Ascending aorta (tissue), 2 donors: ENCODE data around the gene TSR1. TPM values are rescaled to one million over a fixed set of nuclear protein-coding genes. Genes with fewer than 3 reads are reported as not detected.

Source experiments
- DNase-seq, 2 donors: peaks; one replicate each; pipeline ENCODE4 v3.0.0-alpha.2; 2019; ENCODE audit warnings: low spot score in 2 of 2
- H3K27ac ChIP-seq, 2 donors: fragments of 200-600 bp; sonication (generic); one replicate each; pipeline ENCODE4 v1.5.1; 2016 to 2017; ENCODE audit warnings: mild to moderate bottlenecking in 1 of 2
- H3K27me3 ChIP-seq: fragments of 200-600 bp; sonication (generic); one replicate; pipeline ENCODE4 v1.5.1; 2017
- H3K36me3 ChIP-seq, 2 donors: fragments of 200-600 bp; sonication (generic); one replicate each; pipeline ENCODE4 v1.5.1; 2016
- H3K4me1 ChIP-seq, 2 donors: fragments of 200-600 bp; sonication (generic); one replicate each; pipeline ENCODE4 v1.5.1; 2016 to 2017; ENCODE audit warnings: mild to moderate bottlenecking in 1 of 2
- H3K4me3 ChIP-seq, 2 donors: fragments of 200-600 bp; sonication (generic); one replicate each; pipeline ENCODE4 v1.5.1; 2016 to 2017; ENCODE audit warnings: mild to moderate bottlenecking in 1 of 2
- H3K9me3 ChIP-seq, 2 donors: fragments of 200-600 bp; sonication (generic); one replicate each; pipeline ENCODE4 v1.5.1; 2016
- intact Hi-C: fragments of 100-400 bp; cut with DNase I; formaldehyde crosslinking; loops from one replicate; pipeline ENCODE4 v1.15.1; 2023
- total RNA-seq: library from RNA; depleted of rRNA; stranded (reverse); fragments of >200 nt; gene quantifications from one replicate; pipeline ENCODE4 v1.1.0, GENCODE V29; 2016
- TF ChIP-seq, protein P1 (sequence below), 3 experiments: fragments of 200-600 bp in 2 of 3; fragments of 450-650 bp in 1 of 3; sonication (generic) in 2 of 3; IDR thresholded peaks; one replicate each; pipeline ENCODE4 v1.5.1; 2016 to 2019; ENCODE audit warnings: antibody characterized with exemption in 3 of 3, mild to moderate bottlenecking in 1 of 3, moderate library complexity in 1 of 3

The TSR1 gene
- total RNA-seq, 1 donor from 2014 or later, result 16.9 TPM

DNA sequence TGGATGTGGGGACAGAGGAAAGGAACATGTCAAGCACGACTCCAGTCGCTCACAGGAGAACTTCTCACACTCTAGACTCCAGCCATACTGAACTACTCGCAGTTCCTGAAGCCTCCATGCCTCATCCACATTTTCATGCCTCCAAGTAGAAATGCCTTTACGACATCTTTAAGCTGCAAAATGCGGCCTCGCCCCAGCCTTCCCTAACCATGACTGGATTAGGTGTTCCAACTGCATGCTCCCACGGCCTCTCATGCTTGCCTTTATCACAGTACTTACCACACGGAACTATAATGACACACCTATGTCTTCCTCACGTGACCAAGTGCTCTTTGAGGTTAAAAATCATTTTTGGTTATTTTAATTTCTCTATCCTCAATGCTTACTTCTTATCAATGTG lies 56.5 kb downstream of the TSR1 start:
- DNase-seq, result no peak
- Histone ChIP-seq H3K4me1 (no peaks in the 10 kb centered on the region), H3K36me3 (peaks cover 45 to 69% of the 10 kb centered on the region in 2 donors), H3K27me3 (no peaks in the 10 kb centered on the region), H3K4me3 (no peak overlapping the region), H3K27ac (no peak overlapping the region), H3K9me3 (no peaks in the 10 kb centered on the region)
- intact Hi-C loops, result no loop called here
- TF ChIP-seq, protein P1, sequence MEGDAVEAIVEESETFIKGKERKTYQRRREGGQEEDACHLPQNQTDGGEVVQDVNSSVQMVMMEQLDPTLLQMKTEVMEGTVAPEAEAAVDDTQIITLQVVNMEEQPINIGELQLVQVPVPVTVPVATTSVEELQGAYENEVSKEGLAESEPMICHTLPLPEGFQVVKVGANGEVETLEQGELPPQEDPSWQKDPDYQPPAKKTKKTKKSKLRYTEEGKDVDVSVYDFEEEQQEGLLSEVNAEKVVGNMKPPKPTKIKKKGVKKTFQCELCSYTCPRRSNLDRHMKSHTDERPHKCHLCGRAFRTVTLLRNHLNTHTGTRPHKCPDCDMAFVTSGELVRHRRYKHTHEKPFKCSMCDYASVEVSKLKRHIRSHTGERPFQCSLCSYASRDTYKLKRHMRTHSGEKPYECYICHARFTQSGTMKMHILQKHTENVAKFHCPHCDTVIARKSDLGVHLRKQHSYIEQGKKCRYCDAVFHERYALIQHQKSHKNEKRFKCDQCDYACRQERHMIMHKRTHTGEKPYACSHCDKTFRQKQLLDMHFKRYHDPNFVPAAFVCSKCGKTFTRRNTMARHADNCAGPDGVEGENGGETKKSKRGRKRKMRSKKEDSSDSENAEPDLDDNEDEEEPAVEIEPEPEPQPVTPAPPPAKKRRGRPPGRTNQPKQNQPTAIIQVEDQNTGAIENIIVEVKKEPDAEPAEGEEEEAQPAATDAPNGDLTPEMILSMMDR (IDR thresholded peaks at IDR 0.05), result no peak

DNA sequence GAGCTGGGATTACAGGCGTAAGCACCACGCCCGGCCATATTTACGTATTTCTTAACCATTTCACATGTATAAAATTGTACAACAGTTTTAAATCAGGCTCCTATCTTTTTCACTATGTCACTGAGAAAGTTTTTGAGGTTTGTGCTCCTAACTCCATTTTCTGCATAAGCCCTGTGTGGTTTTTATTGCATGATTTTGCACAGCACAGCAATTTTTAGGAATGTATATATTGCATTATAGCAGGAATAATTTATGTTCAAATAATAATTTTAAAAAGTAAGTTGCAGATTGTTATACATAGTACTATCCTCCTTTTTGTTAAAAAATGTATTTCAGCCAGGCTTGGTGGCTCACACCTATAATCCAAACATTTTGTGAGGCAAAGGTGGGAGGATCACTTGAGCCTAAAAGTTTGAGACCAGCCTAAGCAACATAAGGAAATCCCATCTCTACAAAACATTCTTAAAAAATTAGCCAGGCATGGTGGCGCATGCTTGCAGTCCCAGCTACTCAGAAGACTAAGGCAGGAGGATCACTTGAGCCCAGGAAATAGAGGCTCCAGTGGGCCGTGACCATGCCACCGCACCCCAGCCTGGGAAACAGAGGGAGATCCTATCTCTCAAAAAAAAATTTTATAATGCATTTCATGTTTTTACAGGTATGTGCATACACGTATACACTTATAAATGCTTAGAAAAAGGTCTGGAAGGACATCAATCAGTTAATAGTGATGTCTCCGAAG lies 58.7 kb downstream of the TSR1 start:
- DNase-seq, result no peak
- H3K4me1 ChIP-seq, result no peaks in the 10 kb centered on the region
- H3K4me3 ChIP-seq, result no peak overlapping the region
- H3K27ac ChIP-seq, result no peak overlapping the region
- TF ChIP-seq, protein P1 (IDR thresholded peaks at IDR 0.05), result no peak
- H3K9me3 ChIP-seq, result no peaks in the 10 kb centered on the region
- no peaks in the 10 kb centered on the region for H3K27me3 ChIP-seq
- peaks cover 43 to 62% of the 10 kb centered on the region in 2 donors for H3K36me3 ChIP-seq
- intact Hi-C loops, result no loop called here

DNA sequence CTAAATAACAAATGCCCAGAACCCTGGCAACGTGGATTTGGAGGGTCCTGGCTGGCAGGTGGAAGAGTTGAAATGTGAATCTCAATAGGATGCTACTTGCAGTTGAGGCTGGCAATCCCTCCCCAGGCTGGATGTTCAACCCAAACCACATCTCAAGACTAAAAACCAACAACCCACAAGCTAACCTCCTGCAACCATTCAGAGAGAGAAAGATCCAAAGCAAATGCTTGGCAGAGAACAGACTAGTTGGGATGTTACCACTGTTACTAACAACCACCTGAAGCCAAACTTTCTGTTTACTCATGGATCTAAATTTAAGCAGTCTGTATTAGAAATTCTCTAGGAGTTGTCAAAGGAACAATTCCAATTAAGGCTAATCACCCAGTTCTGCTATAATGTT lies 60.5 kb downstream of the TSR1 start:
- TF ChIP-seq, protein P1 (IDR thresholded peaks at IDR 0.05), result no peak
- intact Hi-C loops, result no loop called here
- no peak for DNase-seq
- peaks cover 29 to 44% of the 10 kb centered on the region in 2 donors for H3K36me3 ChIP-seq
- peaks cover 0 to 8% of the 10 kb centered on the region in 2 donors for H3K4me1 ChIP-seq
- H3K27ac ChIP-seq, result no peak overlapping the region
- H3K27me3 ChIP-seq, result no peaks in the 10 kb centered on the region
- no peak overlapping the region for H3K4me3 ChIP-seq
- H3K9me3 ChIP-seq, result no peaks in the 10 kb centered on the region

DNA sequence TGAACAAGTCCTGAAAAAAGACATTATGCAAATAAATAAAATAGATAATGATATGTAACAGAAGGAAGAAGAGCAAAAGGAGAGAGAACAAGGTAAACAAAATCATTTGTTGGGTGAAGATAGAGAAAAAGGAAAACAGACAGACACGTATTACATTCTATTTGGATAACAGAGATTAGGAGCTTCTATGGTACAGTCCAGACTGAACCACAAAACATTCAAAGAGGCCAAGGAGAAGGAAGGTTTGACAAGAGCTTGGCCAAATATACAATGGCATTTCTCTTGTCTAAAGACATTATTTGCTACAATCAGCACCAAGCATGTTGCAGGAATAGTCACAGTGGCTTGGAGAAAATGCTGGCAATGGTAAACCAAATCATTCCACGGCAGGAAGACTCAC lies 61.8 kb downstream of the TSR1 start:
- DNase-seq, result no peak
- Histone ChIP-seq H3K9me3 (no peaks in the 10 kb centered on the region), H3K27me3 (no peaks in the 10 kb centered on the region), H3K4me3 (no peak overlapping the region), H3K27ac (no peak overlapping the region), H3K36me3 (peaks cover 29 to 38% of the 10 kb centered on the region in 2 donors), H3K4me1 (peaks cover 0 to 10% of the 10 kb centered on the region in 2 donors)
- intact Hi-C loops, result no loop called here
- TF ChIP-seq, protein P1 (IDR thresholded peaks at IDR 0.05), result no peak

Other genes starting within 250 kb of the TSR1 start
- 50.8 TPM for gene SMG6, start 32.7 kb downstream of the TSR1 start, total RNA-seq
- not detected for gene SRR, start 32.5 kb downstream of the TSR1 start, total RNA-seq
- gene SGSM2, start 1.0 kb upstream of the TSR1 start, total RNA-seq, result 127 TPM
- 4.9 TPM for gene MNT, start 64.6 kb upstream of the TSR1 start, total RNA-seq
- gene METTL16, start 175.4 kb upstream of the TSR1 start, total RNA-seq, result 15.3 TPM